ENCODE results near the gene BCAP31.
"Not testable (repeated sequence)": the region's sequence is repeated elsewhere in the genome, so short reads cannot be mapped to it uniquely, and the experiment has no call there.

Gene BCAP31

GRCh38 chrX:153703036-153703370, 21.2 kb downstream of the BCAP31 start:
- no peak for TF ChIP-seq CTCF (conservative IDR thresholded peaks at IDR 0.05)
- peak overlapping the region; percentile 13; the same call in 1 of the 2 replicates for H3K27ac ChIP-seq

GRCh38 chrX:153702336-153703035, 21.7 kb downstream of the BCAP31 start:
- TF ChIP-seq CTCF (conservative IDR thresholded peaks at IDR 0.05): no peak
- H3K27ac ChIP-seq: no peak overlapping the region

DNA sequence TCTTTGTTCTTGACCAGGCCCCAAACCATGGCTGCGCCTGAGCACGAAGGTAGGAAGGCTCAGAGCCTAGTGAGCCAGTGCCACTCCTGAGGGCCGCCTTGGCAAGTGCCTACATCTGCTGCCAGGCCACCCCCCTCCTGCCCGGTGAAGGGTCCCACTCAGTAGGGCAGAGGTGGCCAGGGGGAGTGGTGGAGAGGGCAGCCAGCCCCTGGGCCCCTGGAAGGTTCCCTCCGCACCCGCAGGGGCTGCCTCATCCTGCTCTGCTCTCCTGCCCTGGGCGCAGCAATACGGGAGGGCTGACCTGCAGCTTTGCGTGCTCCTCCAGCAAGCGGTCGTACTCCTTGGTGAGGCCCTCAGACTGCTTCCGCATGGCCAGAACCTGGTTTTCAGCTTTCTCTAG, 22.5 kb downstream of the BCAP31 start:
- no peak overlapping the region for H3K27ac ChIP-seq
- no peak for TF ChIP-seq CTCF (conservative IDR thresholded peaks at IDR 0.05)

GRCh38 chrX:153700967-153701366, 23.2 kb downstream of the BCAP31 start:
- H3K27ac ChIP-seq: no peak overlapping the region
- TF ChIP-seq CTCF (conservative IDR thresholded peaks at IDR 0.05): no peak

DNA sequence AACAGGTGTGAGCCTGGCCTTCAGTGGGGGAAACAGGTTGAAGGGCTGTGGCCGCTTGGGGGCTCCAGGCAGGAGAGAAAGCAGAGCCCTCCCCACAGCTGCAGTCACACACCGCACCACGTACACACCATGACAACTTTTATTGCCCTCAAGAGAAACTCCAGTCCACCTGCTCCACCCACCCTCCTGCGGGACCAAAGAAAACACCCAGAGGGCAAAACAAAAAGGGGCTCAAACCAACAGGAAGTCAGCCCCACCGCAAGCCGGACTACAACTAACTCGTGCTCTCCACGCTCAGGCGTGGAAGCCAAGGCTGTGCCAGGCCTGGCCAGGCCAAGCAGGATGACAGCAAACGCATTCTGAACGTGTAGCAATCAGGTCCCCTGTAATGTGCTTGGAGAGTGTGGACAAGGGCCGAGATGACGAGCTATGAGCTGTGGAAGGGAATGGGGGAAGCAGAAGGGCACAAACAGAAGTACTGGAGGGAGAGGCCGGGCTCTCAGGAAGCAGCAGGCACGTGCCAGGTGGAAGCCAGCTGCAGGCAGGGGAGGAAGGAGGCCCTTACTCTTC, 23.7 kb downstream of the BCAP31 start:
- no peak overlapping the region for H3K27ac ChIP-seq
- no peak for TF ChIP-seq CTCF (conservative IDR thresholded peaks at IDR 0.05)

- H3K27ac ChIP-seq: not testable (repeated sequence)
Measured at GRCh38 chrX:153699784-153700371, 24.3 kb downstream of the BCAP31 start.

GRCh38 chrX:153699210-153699783, 24.9 kb downstream of the BCAP31 start:
- not testable (repeated sequence) for H3K27ac ChIP-seq

GRCh38 chrX:153697924-153698865, 26.0 kb downstream of the BCAP31 start:
- H3K27ac ChIP-seq: no peak overlapping the region
- TF ChIP-seq CTCF (conservative IDR thresholded peaks at IDR 0.05): no peak

DNA sequence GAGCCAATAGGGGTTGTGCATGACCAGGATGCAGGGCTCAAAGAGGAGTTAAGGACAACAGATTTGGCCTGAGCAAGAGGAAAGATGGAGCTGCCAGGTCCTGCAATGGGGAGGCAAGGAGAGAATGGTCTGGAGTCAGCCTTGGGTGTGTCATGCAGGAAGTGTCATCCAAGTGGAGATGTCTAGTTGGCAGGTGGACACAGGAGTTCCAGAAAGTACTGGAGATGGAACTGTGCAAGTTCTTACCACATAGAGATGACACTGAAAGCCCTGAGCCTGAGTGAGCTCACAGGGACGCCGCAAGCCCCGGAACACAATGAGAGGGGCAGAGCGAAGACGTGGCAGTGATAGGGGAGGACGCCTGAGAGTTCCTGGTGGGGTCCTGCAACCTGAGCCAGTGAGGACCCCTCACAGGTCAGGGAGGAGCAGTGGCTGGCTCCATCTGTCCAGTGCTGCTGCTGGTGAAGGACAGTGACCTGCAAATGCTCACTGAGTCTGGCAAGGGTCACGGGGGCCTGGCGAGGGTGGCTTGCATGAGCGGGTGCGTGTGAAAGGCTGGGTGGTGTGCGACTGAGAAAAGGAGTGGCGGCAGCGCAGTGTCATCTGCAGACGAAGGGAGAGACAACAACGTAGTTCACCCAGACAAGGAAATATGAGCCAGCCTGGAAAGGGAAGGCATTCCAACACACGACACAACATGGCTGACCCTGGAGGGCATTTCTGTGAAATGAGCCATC, 27.0 kb downstream of the BCAP31 start:
- not testable (repeated sequence) for H3K27ac ChIP-seq

DNA sequence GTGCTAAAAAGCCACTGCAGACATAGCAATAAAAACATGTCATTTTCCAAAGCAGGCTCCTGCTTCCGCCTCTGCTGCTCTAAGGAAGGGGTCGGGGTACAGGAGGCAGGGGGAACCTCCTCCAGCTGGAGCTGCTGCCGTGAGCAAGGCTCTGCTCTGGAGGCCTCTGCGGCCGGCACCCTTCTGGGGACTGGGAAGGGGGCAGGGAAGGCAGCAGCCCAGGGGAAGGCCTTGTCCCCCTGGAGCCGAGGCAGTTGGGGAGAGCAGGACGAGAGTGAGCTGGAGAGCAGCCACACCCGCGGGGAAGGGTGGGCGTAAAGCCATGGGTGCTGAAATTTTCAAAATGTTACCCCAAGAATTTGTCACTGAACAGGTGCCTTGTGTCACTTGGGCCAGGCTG, 27.6 kb downstream of the BCAP31 start:
- not testable (repeated sequence) for H3K27ac ChIP-seq
